SH-SY5Y (cell line): ENCODE data around the gene DYNLT2B.

Source experiments
- GATA2 ChIP-seq: IDR thresholded peaks from 2 replicates; pipeline ENCODE4 v1.6.1; 2011; ENCODE audit warnings: mild to moderate bottlenecking, low read depth, low read length
- GATA3 ChIP-seq: IDR thresholded peaks from 2 replicates; pipeline ENCODE4 v1.6.1; 2011; ENCODE audit warnings: low read depth, mild to moderate bottlenecking, low read length, moderate library complexity

Gene DYNLT2B

DNA sequence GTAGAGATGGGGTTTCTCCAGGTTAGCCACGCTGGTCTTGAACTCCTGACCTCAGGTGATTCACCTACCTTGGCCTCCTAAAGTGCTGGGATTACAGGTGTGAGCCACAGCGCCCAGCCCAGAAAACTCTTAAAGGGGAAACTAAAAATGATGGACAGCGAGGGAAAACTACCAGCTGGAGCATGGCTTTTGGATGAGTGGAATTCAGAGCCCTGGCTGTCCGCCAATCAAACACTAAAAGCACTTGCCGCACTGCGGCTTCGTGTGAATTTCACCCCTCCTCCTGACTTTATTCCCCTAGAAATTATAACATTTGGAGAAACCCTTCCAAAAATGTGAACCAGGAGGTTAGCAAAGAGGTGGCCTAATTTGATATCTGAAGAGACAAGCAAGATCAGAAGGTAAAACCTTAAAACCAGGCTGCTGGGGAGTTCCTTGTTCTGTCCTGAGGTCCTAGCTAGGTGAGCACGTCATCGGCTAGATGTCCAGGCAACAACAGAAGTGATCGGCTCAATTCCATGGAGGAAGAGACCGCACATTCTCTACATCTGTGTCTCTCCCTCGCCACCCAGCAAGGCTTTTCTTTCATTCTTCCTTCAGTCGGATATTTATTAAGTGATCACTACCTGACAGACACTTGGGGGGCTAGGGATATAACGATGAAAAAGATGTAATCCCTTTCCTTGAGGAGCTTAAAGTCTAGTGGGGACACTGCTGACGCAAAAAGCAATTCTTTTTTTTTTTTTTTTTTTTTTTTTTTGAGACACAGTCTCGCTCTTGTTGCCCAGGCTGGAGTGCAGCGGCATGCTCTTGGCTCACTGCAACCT is 18.5 kb upstream of the DYNLT2B start:
- TF ChIP-seq GATA3 (no peak), GATA2 (no peak)

DNA sequence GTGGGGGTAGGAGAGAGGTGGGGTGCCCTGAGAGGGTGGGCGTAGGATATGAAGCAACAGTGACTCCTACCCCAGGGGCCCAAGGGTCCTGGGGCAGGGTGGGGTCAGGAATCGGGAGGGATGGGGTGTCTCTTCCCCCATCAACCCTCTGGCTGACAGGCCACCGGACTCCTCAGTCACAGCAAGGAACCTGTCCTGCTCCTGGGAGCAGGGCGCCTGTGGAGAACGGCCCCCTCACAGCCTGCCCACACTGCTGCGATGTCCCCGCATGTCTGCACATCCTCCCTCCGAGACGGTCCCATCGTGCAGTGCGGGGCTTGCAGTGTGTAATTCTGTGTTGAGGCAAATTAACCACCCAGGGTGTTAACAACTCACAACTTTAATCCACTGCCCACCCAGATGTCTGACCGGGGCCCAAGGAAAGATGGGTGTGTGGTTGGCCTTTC is 17.5 kb upstream of the DYNLT2B start:
- TF ChIP-seq GATA3 (no peak), GATA2 (no peak)

DNA sequence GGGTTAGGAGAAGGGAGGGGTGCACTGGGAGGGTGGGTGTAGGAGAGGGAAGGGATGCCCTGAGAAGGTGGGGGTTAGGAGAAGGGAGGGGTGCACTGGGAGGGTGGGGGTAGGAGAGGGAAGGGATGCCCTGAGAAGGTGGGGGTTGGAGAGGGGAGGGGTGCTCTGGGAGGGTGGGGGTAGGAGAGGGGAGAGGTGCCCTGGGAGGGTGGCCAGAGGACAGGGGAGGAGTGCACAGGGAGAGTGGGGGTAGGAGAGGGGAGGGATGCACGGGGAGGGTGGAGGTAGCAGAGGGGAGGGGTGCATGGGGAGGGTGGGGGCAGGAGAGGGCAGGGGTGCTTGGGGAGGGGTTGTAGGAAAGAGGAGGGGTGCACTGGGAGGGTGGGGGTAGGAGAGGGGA is 16.9 kb upstream of the DYNLT2B start:
- TF ChIP-seq GATA2: no peak
- no peak for TF ChIP-seq GATA3

DNA sequence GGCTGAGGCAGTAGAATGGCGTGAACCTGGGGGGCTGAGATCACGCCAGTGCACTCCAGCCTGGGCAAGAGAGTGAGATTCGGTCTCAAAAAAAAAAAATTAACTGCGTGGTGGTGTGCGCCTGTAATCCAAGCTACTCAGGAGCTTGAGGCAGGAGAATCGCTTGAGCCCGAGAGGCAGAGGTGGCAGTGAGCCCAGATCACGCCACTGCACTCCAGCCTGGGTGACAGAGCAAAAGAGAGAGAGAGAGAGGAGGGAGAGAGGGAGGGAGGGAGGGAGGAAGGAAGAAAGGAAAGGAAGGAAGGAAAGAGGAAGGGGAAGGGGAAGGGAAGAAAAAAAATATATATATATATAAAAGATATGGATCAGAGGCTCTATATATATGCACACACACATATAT is 14.1 kb upstream of the DYNLT2B start:
- TF ChIP-seq GATA3: no peak
- no peak for TF ChIP-seq GATA2

DNA sequence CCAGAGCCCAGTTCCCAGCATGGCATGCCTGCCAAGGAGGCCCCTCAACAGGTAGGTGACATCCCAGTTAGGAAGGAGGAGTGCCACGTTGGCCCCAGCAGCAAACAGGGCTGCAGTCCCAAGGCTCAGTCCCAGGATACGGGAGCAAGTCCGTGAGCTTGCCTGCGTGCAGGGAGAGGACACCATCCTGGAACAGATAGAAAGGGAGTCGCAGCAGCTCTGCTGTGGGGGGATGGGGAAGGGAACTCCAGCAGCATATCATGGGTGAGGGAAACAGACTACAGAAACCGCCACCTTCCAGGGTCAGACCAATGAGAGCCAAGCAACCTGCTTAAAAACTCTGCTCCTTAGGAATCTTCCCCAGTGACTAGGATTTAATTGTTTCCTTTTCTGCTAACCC is 9.4 kb upstream of the DYNLT2B start:
- no peak for TF ChIP-seq GATA3
- no peak for TF ChIP-seq GATA2

DNA sequence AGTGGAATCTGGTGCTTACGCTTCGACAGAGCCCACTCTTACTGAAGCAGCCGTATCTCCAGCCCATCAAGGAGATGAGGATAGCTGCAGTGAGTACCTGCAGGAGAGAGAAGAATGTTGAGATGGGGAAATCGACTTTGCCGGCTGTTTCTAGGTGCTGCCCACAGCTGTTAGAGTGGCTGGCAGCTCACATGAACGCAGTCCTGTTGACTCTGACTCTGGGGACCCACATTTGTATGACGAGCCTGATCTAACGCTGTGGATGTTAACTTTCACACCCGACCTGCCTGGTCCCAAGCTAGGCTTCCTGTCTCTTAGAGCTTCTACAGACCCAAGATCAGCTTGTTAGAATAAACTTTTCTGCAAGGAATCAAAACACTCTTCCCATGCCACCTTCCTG is 8.9 kb upstream of the DYNLT2B start:
- no peak for TF ChIP-seq GATA3
- no peak for TF ChIP-seq GATA2

DNA sequence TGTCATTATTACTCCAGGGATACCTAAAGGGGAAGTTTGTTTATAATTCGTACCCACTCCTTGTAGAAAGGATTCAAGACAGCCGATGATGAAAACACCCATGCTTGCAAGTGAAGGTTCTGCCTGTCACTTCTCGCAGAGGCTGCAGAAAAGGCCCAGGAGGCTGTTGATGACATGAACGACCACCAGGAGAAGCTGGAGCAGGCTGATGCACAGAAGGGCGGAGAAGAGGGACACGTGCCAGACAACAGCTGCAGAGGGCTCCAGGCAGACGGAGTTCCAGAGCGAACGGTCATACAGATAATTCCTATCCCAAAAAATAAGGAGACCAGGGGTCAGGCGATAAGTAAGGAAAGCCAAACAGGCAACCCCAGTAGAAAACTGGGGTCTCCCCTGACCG is 5.7 kb upstream of the DYNLT2B start:
- no peak for TF ChIP-seq GATA2
- TF ChIP-seq GATA3: no peak

DNA sequence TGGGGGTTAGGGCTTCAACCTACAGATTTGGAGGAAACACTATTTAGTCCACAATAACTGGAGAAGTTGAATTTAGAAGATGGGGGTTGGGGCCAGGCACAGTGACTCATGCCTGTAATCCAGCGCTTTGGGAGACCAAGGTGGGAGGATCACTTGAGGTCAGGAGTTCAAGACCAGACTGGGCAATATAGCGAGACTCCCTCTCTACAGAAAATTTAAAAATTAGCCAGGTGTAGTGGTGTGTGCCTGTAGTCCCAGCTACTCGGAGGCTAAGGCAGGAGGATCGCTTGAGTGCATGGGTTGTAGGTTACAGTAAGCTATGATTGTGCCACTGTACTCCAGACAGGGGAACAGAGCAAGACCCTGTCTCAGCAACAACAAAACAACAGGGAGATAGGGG is 5.0 kb upstream of the DYNLT2B start:
- TF ChIP-seq GATA3 (no peak), GATA2 (no peak)

DNA sequence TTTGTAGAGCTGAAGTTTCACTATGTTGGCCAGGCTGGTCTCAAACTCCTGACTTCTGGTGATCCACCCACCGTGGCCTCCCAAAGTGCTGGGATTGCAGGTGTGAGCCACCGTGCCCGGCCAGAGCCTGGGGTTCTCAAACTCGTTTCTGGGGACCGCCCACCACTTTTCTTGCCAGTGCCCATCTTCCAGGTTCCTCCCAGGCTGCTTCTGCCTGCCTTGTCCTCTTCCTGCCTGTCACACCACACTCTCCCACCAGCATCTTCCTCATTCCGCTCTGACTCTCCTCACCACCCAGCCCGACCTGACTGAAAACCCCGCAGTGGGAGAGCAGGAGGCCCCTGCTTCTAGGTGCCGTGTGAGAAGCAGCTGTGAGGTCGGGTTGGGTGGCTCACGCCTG is 3.1 kb upstream of the DYNLT2B start:
- TF ChIP-seq GATA2 (no peak), GATA3 (no peak)

DNA sequence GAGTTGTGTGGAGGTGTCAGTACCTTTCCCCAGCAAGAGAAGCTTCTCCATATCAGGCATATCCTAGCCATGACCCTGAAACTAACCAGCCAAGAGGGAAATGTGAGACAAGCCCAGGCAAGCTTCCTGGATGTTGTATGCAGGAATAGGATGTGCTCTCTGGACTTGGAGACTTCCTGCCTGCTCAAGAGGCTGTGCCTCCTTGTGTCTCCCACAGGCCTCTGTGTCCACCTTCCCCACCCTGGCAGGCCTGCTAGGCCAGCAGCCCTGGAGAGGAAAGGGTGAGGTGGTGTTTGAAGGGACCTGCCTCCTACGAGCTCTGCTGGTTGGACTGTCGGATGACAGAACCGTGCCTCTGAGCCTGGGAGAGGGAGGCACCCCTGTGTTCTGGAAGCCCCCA is 2.1 kb upstream of the DYNLT2B start:
- TF ChIP-seq GATA2 (no peak), GATA3 (no peak)

DNA sequence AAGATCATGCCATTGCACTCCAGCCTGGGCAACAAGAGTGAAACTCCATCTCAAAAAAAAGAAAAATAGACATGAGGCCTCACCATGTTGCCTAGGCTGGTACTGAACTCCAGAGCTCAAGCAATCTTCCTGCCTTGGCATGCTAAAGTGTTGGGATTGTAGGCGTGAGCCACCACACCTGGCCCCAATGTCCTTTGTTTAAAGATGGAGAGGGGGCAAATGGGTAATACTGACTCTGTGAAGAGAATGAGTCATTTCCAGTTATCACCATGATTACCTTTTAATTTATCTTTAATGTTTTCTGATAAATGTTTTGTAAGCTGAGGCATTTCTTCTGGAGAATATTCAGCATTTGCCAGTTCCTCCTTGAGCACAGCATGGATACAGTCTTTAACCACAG is 2.2 kb downstream of the DYNLT2B start:
- TF ChIP-seq GATA2 (no peak), GATA3 (no peak)

DNA sequence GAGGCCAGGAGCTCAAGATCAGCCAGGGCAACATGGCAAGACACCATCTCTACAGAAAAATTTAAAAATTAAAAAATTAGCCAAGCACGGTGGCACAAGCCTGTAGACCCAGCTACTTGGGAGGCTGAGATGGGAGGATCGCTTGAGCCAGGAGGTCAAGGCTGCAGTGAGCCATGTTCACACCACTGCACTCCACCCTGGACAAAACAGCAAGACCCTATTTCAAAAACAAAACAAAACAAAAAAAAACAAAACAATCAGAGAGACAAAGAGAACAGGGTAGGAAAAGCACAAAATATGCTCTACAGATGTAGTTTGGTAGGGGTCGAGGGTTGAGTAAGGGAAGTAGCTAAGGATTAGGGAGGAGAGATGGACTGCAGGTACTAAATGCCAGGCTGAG is 3.4 kb downstream of the DYNLT2B start:
- TF ChIP-seq GATA2: no peak
- no peak for TF ChIP-seq GATA3

DNA sequence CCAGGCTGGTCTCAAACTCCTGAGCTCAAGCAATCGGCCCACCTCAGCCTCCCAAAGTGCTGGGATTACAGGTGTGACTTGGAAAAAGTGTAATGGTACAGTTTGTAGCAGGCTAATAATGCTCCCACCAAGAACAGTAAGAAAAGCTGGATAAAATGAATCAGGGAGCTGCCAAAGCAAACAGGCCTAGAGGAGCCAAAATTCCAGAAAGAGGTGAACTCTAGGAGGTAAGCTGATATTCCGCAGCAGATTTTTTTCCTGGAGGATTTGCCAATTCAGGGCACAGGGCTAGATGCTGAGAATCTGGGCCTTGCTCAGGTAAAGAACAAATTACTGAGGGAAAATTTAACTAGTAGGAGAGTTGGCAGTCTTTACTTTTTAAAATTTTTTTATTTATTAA is 19.5 kb downstream of the DYNLT2B start:
- TF ChIP-seq GATA3 (no peak), GATA2 (no peak)

DNA sequence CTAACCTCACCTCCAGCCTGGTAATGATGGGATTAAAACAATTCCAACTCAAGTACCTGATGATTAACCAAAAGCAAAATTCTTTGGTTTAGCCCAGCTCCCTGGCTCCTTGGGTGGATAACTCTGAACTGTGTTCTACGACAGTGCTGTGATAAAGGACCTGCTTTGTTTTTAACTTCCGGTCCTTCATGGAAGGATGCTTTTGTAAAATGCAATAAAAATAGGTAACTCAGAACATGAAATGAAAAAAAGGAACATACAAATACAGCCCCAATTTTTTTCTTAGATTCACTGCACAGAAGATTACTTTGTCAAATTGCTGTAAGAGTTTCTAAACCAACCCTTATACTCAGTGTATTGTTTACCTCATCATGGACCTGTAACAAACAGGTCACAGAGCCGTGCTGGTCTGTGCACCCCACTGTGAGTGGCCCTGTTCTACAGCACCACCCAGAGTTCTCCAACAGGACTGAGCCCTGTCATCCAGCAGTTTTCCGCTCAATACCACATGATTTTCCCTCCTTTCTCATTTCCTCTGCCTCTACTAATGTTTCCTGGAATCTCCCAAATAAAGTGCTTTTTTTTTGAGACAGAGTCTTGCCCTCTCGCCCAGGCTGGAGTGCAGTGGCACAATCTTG is 25.6 kb downstream of the DYNLT2B start:
- no peak for TF ChIP-seq GATA3
- no peak for TF ChIP-seq GATA2

DNA sequence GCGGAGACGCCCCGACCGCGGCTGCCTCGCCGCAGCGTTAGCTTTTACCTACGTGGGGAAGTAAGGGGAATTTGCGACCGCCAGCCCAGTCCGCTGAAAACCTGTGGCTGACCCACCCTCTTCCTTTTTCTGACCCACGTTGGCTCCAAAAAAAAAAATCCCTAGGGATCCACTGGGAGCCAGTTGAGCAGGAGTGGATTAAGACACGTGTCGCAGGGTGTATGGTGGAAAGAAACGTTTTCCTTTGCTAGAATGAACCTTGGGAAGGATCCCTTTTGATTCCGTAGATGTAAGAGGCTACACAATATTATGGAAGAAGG is 29.9 kb downstream of the DYNLT2B start:
- TF ChIP-seq GATA3 (no peak), GATA2 (no peak)
